ENCODE measurements around the gene ZFPM1.

Gene ZFPM1

GRCh38 chr16:88430524-88431446 is 22.3 kb upstream of the ZFPM1 start:
- H3K4me1 ChIP-seq (ENCODE audit: insufficient read depth, insufficient read length) = peaks cover 12% of the 10 kb centered on the region
- H3K9ac ChIP-seq (ENCODE audit: insufficient read length, low read depth) = peak overlapping the region; percentile 64
- peaks cover 32% of the 10 kb centered on the region for H3K27me3 ChIP-seq (ENCODE audit: insufficient read depth, insufficient read length)
- H3K36me3 ChIP-seq (ENCODE audit: insufficient read depth, insufficient read length, low read length) = peaks cover 2% of the 10 kb centered on the region
- peak overlapping the region; percentile 21 for H3K4me3 ChIP-seq (ENCODE audit: insufficient read length, low read depth)
- TF ChIP-seq ZNF274 (IDR thresholded peaks at IDR 0.05; ENCODE audit: low read depth, low read length) = no peak
- TF ChIP-seq SUZ12 (IDR thresholded peaks at IDR 0.05; ENCODE audit: extremely low read depth, insufficient read depth, insufficient read length) = no peak
- TF ChIP-seq YY1 (IDR thresholded peaks at IDR 0.05; ENCODE audit: insufficient read depth, insufficient read length) = no peak
- no peaks in the 10 kb centered on the region for H3K9me3 ChIP-seq (ENCODE audit: insufficient read depth, low read length)
- DNase-seq (ENCODE audit: low read depth, low spot score) = no peak

- H3K4me3 ChIP-seq (ENCODE audit: insufficient read length, low read depth) = no peak overlapping the region
- peaks cover 9% of the 10 kb centered on the region for H3K36me3 ChIP-seq (ENCODE audit: insufficient read depth, insufficient read length, low read length)
- peaks cover 14% of the 10 kb centered on the region for H3K4me1 ChIP-seq (ENCODE audit: insufficient read depth, insufficient read length)
- H3K9ac ChIP-seq (ENCODE audit: insufficient read length, low read depth) = peak overlapping the region; percentile 25
- H3K27me3 ChIP-seq (ENCODE audit: insufficient read depth, insufficient read length) = peaks cover 32% of the 10 kb centered on the region
- DNase-seq (ENCODE audit: low read depth, low spot score) = no peak
- TF ChIP-seq ZNF274 (IDR thresholded peaks at IDR 0.05; ENCODE audit: low read depth, low read length) (no peak), YY1 (IDR thresholded peaks at IDR 0.05; ENCODE audit: insufficient read depth, insufficient read length) (no peak), SUZ12 (IDR thresholded peaks at IDR 0.05; ENCODE audit: extremely low read depth, insufficient read depth, insufficient read length) (no peak)
- no peaks in the 10 kb centered on the region for H3K9me3 ChIP-seq (ENCODE audit: insufficient read depth, low read length)
Measured at GRCh38 chr16:88431651-88432050, 21.4 kb upstream of the ZFPM1 start.

GRCh38 chr16:88432174-88432573 is 20.9 kb upstream of the ZFPM1 start:
- Histone ChIP-seq H3K36me3 (ENCODE audit: insufficient read depth, insufficient read length, low read length) (peaks cover 12% of the 10 kb centered on the region), H3K27me3 (ENCODE audit: insufficient read depth, insufficient read length) (peaks cover 32% of the 10 kb centered on the region), H3K4me1 (ENCODE audit: insufficient read depth, insufficient read length) (peaks cover 17% of the 10 kb centered on the region), H3K9me3 (ENCODE audit: insufficient read depth, low read length) (no peaks in the 10 kb centered on the region), H3K4me3 (ENCODE audit: insufficient read length, low read depth) (no peak overlapping the region), H3K9ac (ENCODE audit: insufficient read length, low read depth) (no peak overlapping the region)
- TF ChIP-seq SUZ12 (IDR thresholded peaks at IDR 0.05; ENCODE audit: extremely low read depth, insufficient read depth, insufficient read length) (no peak), YY1 (IDR thresholded peaks at IDR 0.05; ENCODE audit: insufficient read depth, insufficient read length) (no peak), ZNF274 (IDR thresholded peaks at IDR 0.05; ENCODE audit: low read depth, low read length) (no peak)
- no peak for DNase-seq (ENCODE audit: low read depth, low spot score)

GRCh38 chr16:88432753-88433152 is 20.3 kb upstream of the ZFPM1 start:
- no peak for TF ChIP-seq YY1 (IDR thresholded peaks at IDR 0.05; ENCODE audit: insufficient read depth, insufficient read length)
- Histone ChIP-seq H3K27me3 (ENCODE audit: insufficient read depth, insufficient read length) (peaks cover 32% of the 10 kb centered on the region), H3K4me3 (ENCODE audit: insufficient read length, low read depth) (no peak overlapping the region), H3K4me1 (ENCODE audit: insufficient read depth, insufficient read length) (peaks cover 17% of the 10 kb centered on the region), H3K36me3 (ENCODE audit: insufficient read depth, insufficient read length, low read length) (peaks cover 17% of the 10 kb centered on the region), H3K9me3 (ENCODE audit: insufficient read depth, low read length) (no peaks in the 10 kb centered on the region), H3K9ac (ENCODE audit: insufficient read length, low read depth) (no peak overlapping the region)
- DNase-seq (ENCODE audit: low read depth, low spot score) = no peak

- Histone ChIP-seq H3K36me3 (ENCODE audit: insufficient read depth, insufficient read length, low read length) (peaks cover 24% of the 10 kb centered on the region), H3K4me1 (ENCODE audit: insufficient read depth, insufficient read length) (peaks cover 17% of the 10 kb centered on the region), H3K4me3 (ENCODE audit: insufficient read length, low read depth) (no peak overlapping the region), H3K9ac (ENCODE audit: insufficient read length, low read depth) (no peak overlapping the region), H3K9me3 (ENCODE audit: insufficient read depth, low read length) (no peaks in the 10 kb centered on the region), H3K27me3 (ENCODE audit: insufficient read depth, insufficient read length) (peaks cover 32% of the 10 kb centered on the region)
- no peak for TF ChIP-seq YY1 (IDR thresholded peaks at IDR 0.05; ENCODE audit: insufficient read depth, insufficient read length)
- TF ChIP-seq ZNF274 (IDR thresholded peaks at IDR 0.05; ENCODE audit: low read depth, low read length) = no peak
- no peak for TF ChIP-seq SUZ12 (IDR thresholded peaks at IDR 0.05; ENCODE audit: extremely low read depth, insufficient read depth, insufficient read length)
- no peak for DNase-seq (ENCODE audit: low read depth, low spot score)
Measured at GRCh38 chr16:88433632-88434352, 19.3 kb upstream of the ZFPM1 start.

GRCh38 chr16:88434353-88434690 is 18.8 kb upstream of the ZFPM1 start:
- peaks cover 28% of the 10 kb centered on the region for H3K36me3 ChIP-seq (ENCODE audit: insufficient read depth, insufficient read length, low read length)
- TF ChIP-seq ZNF274 (IDR thresholded peaks at IDR 0.05; ENCODE audit: low read depth, low read length) (no peak), SUZ12 (IDR thresholded peaks at IDR 0.05; ENCODE audit: extremely low read depth, insufficient read depth, insufficient read length) (no peak), YY1 (IDR thresholded peaks at IDR 0.05; ENCODE audit: insufficient read depth, insufficient read length) (no peak)
- DNase-seq (ENCODE audit: low read depth, low spot score) = no peak
- H3K9ac ChIP-seq (ENCODE audit: insufficient read length, low read depth) = no peak overlapping the region
- peaks cover 32% of the 10 kb centered on the region for H3K27me3 ChIP-seq (ENCODE audit: insufficient read depth, insufficient read length)
- peaks cover 17% of the 10 kb centered on the region for H3K4me1 ChIP-seq (ENCODE audit: insufficient read depth, insufficient read length)
- no peaks in the 10 kb centered on the region for H3K9me3 ChIP-seq (ENCODE audit: insufficient read depth, low read length)
- no peak overlapping the region for H3K4me3 ChIP-seq (ENCODE audit: insufficient read length, low read depth)

- Histone ChIP-seq H3K27me3 (ENCODE audit: insufficient read depth, insufficient read length) (peaks cover 30% of the 10 kb centered on the region), H3K4me1 (ENCODE audit: insufficient read depth, insufficient read length) (peaks cover 15% of the 10 kb centered on the region), H3K36me3 (ENCODE audit: insufficient read depth, insufficient read length, low read length) (peaks cover 32% of the 10 kb centered on the region), H3K9ac (ENCODE audit: insufficient read length, low read depth) (peak overlapping the region; percentile 17), H3K4me3 (ENCODE audit: insufficient read length, low read depth) (no peak overlapping the region), H3K9me3 (ENCODE audit: insufficient read depth, low read length) (no peaks in the 10 kb centered on the region)
- no peak for TF ChIP-seq YY1 (IDR thresholded peaks at IDR 0.05; ENCODE audit: insufficient read depth, insufficient read length)
- no peak for TF ChIP-seq SUZ12 (IDR thresholded peaks at IDR 0.05; ENCODE audit: extremely low read depth, insufficient read depth, insufficient read length)
- no peak for TF ChIP-seq ZNF274 (IDR thresholded peaks at IDR 0.05; ENCODE audit: low read depth, low read length)
- DNase-seq (ENCODE audit: low read depth, low spot score) = no peak
Measured at GRCh38 chr16:88434746-88435145, 18.3 kb upstream of the ZFPM1 start.
